Activated T-helper 17 cell treated with anti-CD3 and anti-CD28 coated beads, Interleukin-2, amount 50 U/mL, for 72 hours (primary cell): ENCODE results near the gene WDHD1. TPM values are rescaled to one million over a fixed set of nuclear protein-coding genes. Genes with fewer than 3 reads are reported as not detected.
"Not testable (repeated sequence)": the region's sequence is repeated elsewhere in the genome, so short reads cannot be mapped to it uniquely, and the experiment has no call there.

Source experiments
- ATAC-seq: fragments of 150-1000 bp; cut with Tn5 transposase; replicated peaks from 2 replicates; pipeline ENCODE4 v1.10.0; 2021; ENCODE audit warnings: mild to moderate bottlenecking, moderate library complexity
- H3K27ac Mint-ChIP-seq: one replicate; pipeline ENCODE4 v1.8.0; 2022; ENCODE audit warnings: mixed read lengths
- H3K27me3 Mint-ChIP-seq: one replicate; pipeline ENCODE4 v1.8.0; 2022; ENCODE audit warnings: mixed read lengths
- H3K36me3 Mint-ChIP-seq: one replicate; pipeline ENCODE4 v1.8.0; 2022; ENCODE audit warnings: low read depth, mild to moderate bottlenecking, mixed read lengths
- H3K4me1 Mint-ChIP-seq: one replicate; pipeline ENCODE4 v1.8.0; 2022; ENCODE audit warnings: mixed read lengths
- H3K4me3 Mint-ChIP-seq: one replicate; pipeline ENCODE4 v1.8.0; 2022; ENCODE audit warnings: mild to moderate bottlenecking, mixed read lengths
- H3K9me3 Mint-ChIP-seq: one replicate; pipeline ENCODE4 v1.8.0; 2022; ENCODE audit warnings: mixed read lengths
- total RNA-seq, 2 donors: library from RNA; stranded (reverse); gene quantifications; one replicate each; pipeline ENCODE4 v1.2.3, GENCODE V29; 2022

WDHD1 gene
- total RNA-seq, 2 donors from 2014 or later = 39.9 to 60.0 TPM

GRCh38 chr14:55054098-55054497, 27.2 kb upstream of the WDHD1 start:
- Mint-ChIP-seq H3K9me3 (no peaks in the 10 kb centered on the region), H3K36me3 (peaks cover 67% of the 10 kb centered on the region), H3K4me1 (peaks cover 19% of the 10 kb centered on the region), H3K27me3 (no peaks in the 10 kb centered on the region), H3K4me3 (peak overlapping the region; percentile 94), H3K27ac (peak overlapping the region; percentile 97)
- ATAC-seq = no peak

GRCh38 chr14:55053500-55053899, 26.6 kb upstream of the WDHD1 start:
- no peak for ATAC-seq
- peak overlapping the region; percentile 94 for H3K4me3 Mint-ChIP-seq
- peak overlapping the region; percentile 97 for H3K27ac Mint-ChIP-seq
- peaks cover 19% of the 10 kb centered on the region for H3K4me1 Mint-ChIP-seq
- no peaks in the 10 kb centered on the region for H3K9me3 Mint-ChIP-seq
- H3K36me3 Mint-ChIP-seq = peaks cover 65% of the 10 kb centered on the region
- no peaks in the 10 kb centered on the region for H3K27me3 Mint-ChIP-seq

- no peak for ATAC-seq
- Mint-ChIP-seq H3K27me3 (no peaks in the 10 kb centered on the region), H3K36me3 (peaks cover 61% of the 10 kb centered on the region), H3K4me3 (peak overlapping the region; percentile 94), H3K27ac (peak overlapping the region; percentile 97), H3K4me1 (peaks cover 15% of the 10 kb centered on the region), H3K9me3 (no peaks in the 10 kb centered on the region)
Observed at GRCh38 chr14:55053018-55053417, 26.1 kb upstream of the WDHD1 start.

GRCh38 chr14:55052269-55052930, 25.5 kb upstream of the WDHD1 start:
- peak overlapping the region; percentile 97 for H3K27ac Mint-ChIP-seq
- H3K4me3 Mint-ChIP-seq = peak overlapping the region; percentile 94
- no peaks in the 10 kb centered on the region for H3K9me3 Mint-ChIP-seq
- H3K4me1 Mint-ChIP-seq = peaks cover 14% of the 10 kb centered on the region
- peaks cover 55% of the 10 kb centered on the region for H3K36me3 Mint-ChIP-seq
- ATAC-seq = peak; percentile 55
- H3K27me3 Mint-ChIP-seq = no peaks in the 10 kb centered on the region

- H3K36me3 Mint-ChIP-seq = peaks cover 48% of the 10 kb centered on the region
- peaks cover 14% of the 10 kb centered on the region for H3K4me1 Mint-ChIP-seq
- H3K27me3 Mint-ChIP-seq = no peaks in the 10 kb centered on the region
- peak within 1 kb of the TSS; percentile 94 for H3K4me3 Mint-ChIP-seq
- ATAC-seq = peak; percentile 86
- peak within 1 kb of the TSS; percentile 97 for H3K27ac Mint-ChIP-seq
- H3K9me3 Mint-ChIP-seq = no peaks in the 10 kb centered on the region
Observed at GRCh38 chr14:55051423-55052268, 24.7 kb upstream of the WDHD1 start, which contains the start of gene MAPK1IP1L. TSS of gene MAPK1IP1L (plus strand) at chr14:55051647. CDS start at chr14:55061684, 10,037 bp downstream.

- Mint-ChIP-seq H3K36me3 (peaks cover 42% of the 10 kb centered on the region), H3K4me3 (peak overlapping the region; percentile 94), H3K4me1 (peaks cover 14% of the 10 kb centered on the region), H3K9me3 (no peaks in the 10 kb centered on the region), H3K27ac (peak overlapping the region; percentile 97), H3K27me3 (no peaks in the 10 kb centered on the region)
- peak; percentile 30 for ATAC-seq
Observed at GRCh38 chr14:55051165-55051422, 24.2 kb upstream of the WDHD1 start.

- peaks cover 10% of the 10 kb centered on the region for H3K4me1 Mint-ChIP-seq
- H3K27ac Mint-ChIP-seq = no peak overlapping the region
- no peak for ATAC-seq
- H3K4me3 Mint-ChIP-seq = no peak overlapping the region
- no peaks in the 10 kb centered on the region for H3K9me3 Mint-ChIP-seq
- no peaks in the 10 kb centered on the region for H3K27me3 Mint-ChIP-seq
- H3K36me3 Mint-ChIP-seq = peaks cover 33% of the 10 kb centered on the region
Observed at GRCh38 chr14:55048900-55049436, 22.1 kb upstream of the WDHD1 start.

- H3K4me1 Mint-ChIP-seq = no peaks in the 10 kb centered on the region
- peaks cover 33% of the 10 kb centered on the region for H3K36me3 Mint-ChIP-seq
- no peaks in the 10 kb centered on the region for H3K27me3 Mint-ChIP-seq
- H3K27ac Mint-ChIP-seq = no peak overlapping the region
- H3K4me3 Mint-ChIP-seq = no peak overlapping the region
- H3K9me3 Mint-ChIP-seq = no peaks in the 10 kb centered on the region
- no peak for ATAC-seq
Observed at GRCh38 chr14:55047301-55048053, 20.6 kb upstream of the WDHD1 start.

- Mint-ChIP-seq H3K27ac (peak overlapping the region; percentile 14), H3K4me3 (no peak overlapping the region), H3K36me3 (peaks cover 34% of the 10 kb centered on the region), H3K27me3 (no peaks in the 10 kb centered on the region), H3K4me1 (no peaks in the 10 kb centered on the region), H3K9me3 (no peaks in the 10 kb centered on the region)
- no peak for ATAC-seq
Observed at GRCh38 chr14:55045087-55045486, 18.2 kb upstream of the WDHD1 start.

GRCh38 chr14:55043528-55043927, 16.6 kb upstream of the WDHD1 start:
- Mint-ChIP-seq H3K4me3 (no peak overlapping the region), H3K36me3 (peaks cover 50% of the 10 kb centered on the region), H3K27me3 (no peaks in the 10 kb centered on the region), H3K4me1 (no peaks in the 10 kb centered on the region), H3K27ac (no peak overlapping the region), H3K9me3 (no peaks in the 10 kb centered on the region)
- no peak for ATAC-seq

- peak; percentile 69 for ATAC-seq
- Mint-ChIP-seq H3K27me3 (no peaks in the 10 kb centered on the region), H3K9me3 (no peaks in the 10 kb centered on the region), H3K36me3 (peaks cover 79% of the 10 kb centered on the region), H3K4me3 (no peak overlapping the region), H3K27ac (peak overlapping the region; percentile 28), H3K4me1 (no peaks in the 10 kb centered on the region)
Observed at GRCh38 chr14:55038708-55039107, 11.8 kb upstream of the WDHD1 start.

- not testable (repeated sequence) for ATAC-seq, H3K4me3 Mint-ChIP-seq, H3K4me1 Mint-ChIP-seq, H3K9me3 Mint-ChIP-seq, H3K27me3 Mint-ChIP-seq
- H3K27ac Mint-ChIP-seq = peak overlapping the region; percentile 43
- peaks cover 79% of the 10 kb centered on the region for H3K36me3 Mint-ChIP-seq
Observed at GRCh38 chr14:55037995-55038394, 11.1 kb upstream of the WDHD1 start.

- no peak for ATAC-seq
- Mint-ChIP-seq H3K4me1 (peaks cover 15% of the 10 kb centered on the region), H3K9me3 (no peaks in the 10 kb centered on the region), H3K27ac (no peak overlapping the region), H3K27me3 (no peaks in the 10 kb centered on the region), H3K36me3 (peaks cover 67% of the 10 kb centered on the region), H3K4me3 (no peak overlapping the region)
Observed at GRCh38 chr14:55031190-55031589, 4.3 kb upstream of the WDHD1 start.

GRCh38 chr14:55028476-55028875, 1.6 kb upstream of the WDHD1 start:
- peak overlapping the region; percentile 93 for H3K4me3 Mint-ChIP-seq
- no peaks in the 10 kb centered on the region for H3K9me3 Mint-ChIP-seq
- peaks cover 25% of the 10 kb centered on the region for H3K4me1 Mint-ChIP-seq
- no peaks in the 10 kb centered on the region for H3K27me3 Mint-ChIP-seq
- peaks cover 57% of the 10 kb centered on the region for H3K36me3 Mint-ChIP-seq
- H3K27ac Mint-ChIP-seq = peak overlapping the region; percentile 89
- ATAC-seq = no peak
